IMR-90 (cell line): ENCODE measurements around the gene ART4. TPM values are rescaled to one million over a fixed set of nuclear protein-coding genes. Genes with fewer than 3 reads are reported as not detected.

ENCODE experiments used
- ATAC-seq: fragments of 200-7000 bp; cut with Tn5 transposase; 2 replicates; pipeline ENCODE4 v1.9.1; 2020; ENCODE audit warnings: low read depth, mild to moderate bottlenecking, moderate library complexity
- BruUV-seq: library from RNA; stranded (reverse); fragments of 400-500 nt; replicated peaks from 2 replicates; lab custom pipeline; 2021; lab: Mats Ljungman, UMichigan
- CTCF ChIA-PET: fragments of 300-600 bp; formaldehyde crosslinking; extraction: SDS; loops from one replicate; lab custom pipeline; 2021; ENCODE audit warnings: antibody characterized with exemption; lab: Yijun Ruan, JAX
- POLR2A ChIA-PET: fragments of 300-600 bp; sonication (Branson Sonifier 250); formaldehyde crosslinking; loops from one replicate; lab custom pipeline; 2022; ENCODE audit warnings: antibody characterized with exemption; ENCODE audit not compliant: unreplicated experiment; lab: Charles Lee
- DNase-seq: peaks from one replicate; pipeline ENCODE4 v3.0.0; 2013
- H2AFZ ChIP-seq: replicated peaks from 2 replicates; pipeline ENCODE3; 2013; ENCODE audit warnings: low read length, mild to moderate bottlenecking; ENCODE audit not compliant: poor library complexity
- H2AK5ac ChIP-seq: 2 replicates; pipeline ENCODE4 v1.6.1; 2013; ENCODE audit warnings: low read depth, low read length, inconsistent platforms
- H2AK9ac ChIP-seq: replicated peaks from 2 replicates; pipeline ENCODE3; 2013; ENCODE audit warnings: mild to moderate bottlenecking, low read depth, low read length, moderate library complexity; ENCODE audit not compliant: poor library complexity
- H2BK120ac ChIP-seq: 2 replicates; pipeline ENCODE4 v1.6.1; 2013; ENCODE audit warnings: low read depth, low read length, inconsistent platforms
- H2BK15ac ChIP-seq: 3 replicates; pipeline ENCODE4 v1.6.1; 2013; ENCODE audit warnings: low read depth, low read length, inconsistent platforms
- H2BK20ac ChIP-seq: 2 replicates; pipeline ENCODE4 v1.6.1; 2013; ENCODE audit warnings: low read depth, mild to moderate bottlenecking, inconsistent platforms, low read length, moderate library complexity
- H2BK5ac ChIP-seq: 2 replicates; pipeline ENCODE4 v1.6.1; 2013; ENCODE audit warnings: mild to moderate bottlenecking, low read depth, low read length, inconsistent platforms; ENCODE audit not compliant: poor library complexity, severe bottlenecking
- H3K14ac ChIP-seq: replicated peaks from 2 replicates; pipeline ENCODE4 v1.6.1; 2013; ENCODE audit warnings: low read depth, low read length, inconsistent platforms
- H3K18ac ChIP-seq: 2 replicates; pipeline ENCODE4 v1.6.1; 2013; ENCODE audit warnings: low read depth, low read length, control low read depth
- H3K23ac ChIP-seq: 2 replicates; pipeline ENCODE4 v1.6.1; 2013; ENCODE audit warnings: low read depth, low read length, inconsistent platforms
- H3K27ac ChIP-seq: 2 replicates; pipeline ENCODE4 v1.5.1; 2013; ENCODE audit warnings: mild to moderate bottlenecking, control low read depth, low read length; ENCODE audit not compliant: insufficient read depth
- H3K27me3 ChIP-seq: 2 replicates; pipeline ENCODE4 v1.6.1; 2013; ENCODE audit warnings: low read length; ENCODE audit not compliant: control insufficient read depth, insufficient read depth
- H3K36me3 ChIP-seq: 2 replicates; pipeline ENCODE4 v1.6.1; 2013; ENCODE audit warnings: low read length, mixed read lengths; ENCODE audit not compliant: control insufficient read depth, insufficient read depth
- H3K4ac ChIP-seq: 2 replicates; pipeline ENCODE4 v1.6.1; 2013; ENCODE audit warnings: low read depth, low read length, inconsistent platforms
- H3K4me1 ChIP-seq: 2 replicates; pipeline ENCODE4 v1.6.1; 2013; ENCODE audit warnings: low read length, mixed read lengths; ENCODE audit not compliant: control insufficient read depth, insufficient read depth
- H3K4me2 ChIP-seq: 2 replicates; pipeline ENCODE4 v1.6.1; 2013; ENCODE audit warnings: low read depth, mild to moderate bottlenecking, control low read depth, low read length, moderate library complexity
- H3K4me3 ChIP-seq: 2 replicates; pipeline ENCODE4 v1.5.1; 2013; ENCODE audit warnings: low read depth, mild to moderate bottlenecking, control low read depth, low read length, moderate library complexity; ENCODE audit not compliant: insufficient read depth
- H3K56ac ChIP-seq: 2 replicates; pipeline ENCODE4 v1.6.1; 2013; ENCODE audit warnings: low read length, inconsistent platforms; ENCODE audit not compliant: insufficient read depth; ENCODE audit errors: extremely low read depth
- H3K79me1 ChIP-seq, 2 experiments: 2 replicates each; pipeline ENCODE4 v1.6.1; 2013; ENCODE audit warnings: low read length in 2 of 2, inconsistent platforms in 1 of 2, low read depth in 1 of 2
- H3K9ac ChIP-seq: 2 replicates; pipeline ENCODE4 v1.6.1; 2013; ENCODE audit warnings: low read depth, low read length, control low read depth
- H3K9me1 ChIP-seq: 2 replicates; pipeline ENCODE4 v1.6.1; 2013; ENCODE audit warnings: low read length, inconsistent platforms; ENCODE audit not compliant: insufficient read depth
- H3K9me3 ChIP-seq: 2 replicates; pipeline ENCODE4 v1.6.1; 2013; ENCODE audit warnings: low read length; ENCODE audit not compliant: control insufficient read depth, insufficient read depth
- H4K20me1 ChIP-seq: 2 replicates; pipeline ENCODE4 v1.6.1; 2013; ENCODE audit warnings: low read length, inconsistent platforms; ENCODE audit not compliant: insufficient read depth
- H4K5ac ChIP-seq: 2 replicates; pipeline ENCODE4 v1.6.1; 2013; ENCODE audit warnings: mild to moderate bottlenecking, low read depth, low read length, control low read depth
- H4K8ac ChIP-seq, 2 experiments: 2 replicates each; pipeline ENCODE4 v1.6.1; 2013; ENCODE audit warnings: low read depth in 2 of 2, low read length in 2 of 2, control low read depth in 1 of 2, inconsistent platforms in 1 of 2
- H4K91ac ChIP-seq: 2 replicates; pipeline ENCODE4 v1.6.1; 2013; ENCODE audit warnings: low read depth, low read length, inconsistent platforms; ENCODE audit not compliant: insufficient read depth
- CEBPB ChIP-seq: IDR thresholded peaks from 2 replicates; pipeline ENCODE4 v1.6.1; 2012; ENCODE audit warnings: low read depth, low read length, improper control_type of control experiment
- MXI1 ChIP-seq: IDR thresholded peaks from 2 replicates; pipeline ENCODE4 v1.6.1; 2012; ENCODE audit warnings: low read depth, mild to moderate bottlenecking, low read length, moderate library complexity, borderline replicate concordance
- RCOR1 ChIP-seq: IDR thresholded peaks from 2 replicates; pipeline ENCODE4 v1.6.1; 2012; ENCODE audit warnings: mild to moderate bottlenecking, low read length, improper control_type of control experiment; ENCODE audit not compliant: insufficient replicate concordance
- SMC3 ChIP-seq: fragments of 150-350 bp; IDR thresholded peaks from 2 replicates; pipeline ENCODE4 v1.6.1; 2016; ENCODE audit warnings: low read depth, mild to moderate bottlenecking, antibody characterized with exemption, low read length, moderate library complexity
- USF2 ChIP-seq: fragments of 150-350 bp; IDR thresholded peaks from 2 replicates; pipeline ENCODE4 v1.6.1; 2017; ENCODE audit warnings: mild to moderate bottlenecking, antibody characterized with exemption, low read length, low read depth
- WGBS, 2 experiments: methylation state at CpG; one replicate each; pipeline versions ENCODE4 v1.1.5 to v1.1.7; 2013; ENCODE audit warnings: missing lambda C conversion rate in 2 of 2; ENCODE audit not compliant: insufficient read length in 1 of 2; ENCODE audit errors: extremely low coverage in 2 of 2; 5-methylcytosine and 5-hydroxymethylcytosine counted together
- dilution Hi-C: fragments of 300-500 bp; cut with HindIII; formaldehyde crosslinking; loops from one replicate; pipeline ENCODE4 v1.14.3; 2018; ENCODE audit warnings: low sequenced_read_pairs; ENCODE audit not compliant: unreplicated experiment
- in situ Hi-C: fragments of 300-500 bp; cut with MboI; formaldehyde crosslinking; loops from 3 replicates; pipeline ENCODE4 v1.14.3; 2019; ENCODE audit warnings: low sequenced_read_pairs, inconsistent platforms, mixed read lengths
- intact Hi-C: fragments of 100-400 bp; cut with micrococcal nuclease; formaldehyde crosslinking; loops from 2 replicates; pipeline ENCODE4 v1.10.0; 2022
- polyA plus RNA-seq, 3 experiments: library from polyadenylated mRNA; depleted of rRNA; stranded (reverse); fragments of >200 nt; gene quantifications; 2 replicates each; pipeline ENCODE4 v1.2.3, GENCODE V29; 2012; ENCODE audit warnings: low replicate concordance in 1 of 3
- total RNA-seq: library from RNA; depleted of rRNA; stranded (reverse); fragments of >200 nt; gene quantifications from 2 replicates; pipeline ENCODE4 v1.2.3, GENCODE V29; 2012

Gene ART4
- total and polyA plus RNA-seq, 2 of the 4 experiments (the other 2 are of a cell fraction), result not detected

GRCh38 chr12:14874882-14875281, 31.6 kb upstream of the ART4 start:
- no peak overlapping the region for H3K14ac ChIP-seq
- no peaks in the 10 kb centered on the region for H3K36me3 ChIP-seq
- ATAC-seq (peak; percentile 40; the same call in 1 of the 2 replicates), DNase-seq (peak; percentile 5)
- no peak overlapping the region for H2BK5ac ChIP-seq
- no peaks in the 10 kb centered on the region for H3K27me3 ChIP-seq
- no CpG with 5 or more reads among the region's 3 CpGs for WGBS, 2 experiments
- dilution Hi-C loops (no loop called here), in situ Hi-C loops (no loop called here), intact Hi-C loops (no loop called here)
- H2AFZ ChIP-seq, result no peak overlapping the region
- H3K79me1 ChIP-seq, result no peaks in the 10 kb centered on the region
- H3K9me1 ChIP-seq, result no peaks in the 10 kb centered on the region
- H3K56ac ChIP-seq, result no peak overlapping the region
- H3K23ac ChIP-seq, result no peak overlapping the region
- H2BK15ac ChIP-seq, result no peak overlapping the region
- ChIA-PET POLR2A (no interaction called here), CTCF (no interaction called here)
- H3K4ac ChIP-seq, result no peak overlapping the region
- H3K4me3 ChIP-seq, result no peak overlapping the region
- no TSS peak for BruUV-seq
- no peak overlapping the region for H2BK120ac ChIP-seq
- H2BK20ac ChIP-seq, result no peak overlapping the region
- H2AK9ac ChIP-seq, result no peak overlapping the region
- no peak overlapping the region for H3K27ac ChIP-seq
- no peaks in the 10 kb centered on the region for H3K4me1 ChIP-seq
- H3K9me3 ChIP-seq, result no peaks in the 10 kb centered on the region
- no peak overlapping the region for H3K18ac ChIP-seq
- H4K8ac ChIP-seq, result no peak overlapping the region
- no peak overlapping the region for H3K9ac ChIP-seq
- TF ChIP-seq MXI1 (no peak), RCOR1 (no peak), SMC3 (no peak), CEBPB (no peak), USF2 (no peak)
- no peak overlapping the region for H3K4me2 ChIP-seq
- H4K5ac ChIP-seq, result no peak overlapping the region
- H4K91ac ChIP-seq, result no peak overlapping the region
- H2AK5ac ChIP-seq, result no peak overlapping the region
- no peaks in the 10 kb centered on the region for H4K20me1 ChIP-seq
